ENCODE measurements around the gene SDK1.

- no peak for TF ChIP-seq CTCF (IDR thresholded peaks at IDR 0.05)
- no peak for TF ChIP-seq POLR2A (IDR thresholded peaks at IDR 0.05)
Observed at GRCh38 chr7:4015996-4016395, 714.9 kb downstream of the SDK1 start.
